Omental fat pad (tissue), 4 donors: ENCODE results near the gene LRSAM1. TPM values are rescaled to one million over a fixed set of nuclear protein-coding genes. Genes with fewer than 3 reads are reported as not detected.

Experiments
- ATAC-seq: fragments of 150-250 bp; one replicate; pipeline ENCODE4 v1.9.1; 2016; ENCODE audit warnings: mild to moderate bottlenecking, moderate library complexity; ENCODE audit not compliant: low FRiP score
- DNase-seq: peaks from one replicate; pipeline ENCODE4 v3.0.0-alpha.2; 2019; ENCODE audit warnings: low spot score
- total RNA-seq, 4 donors: library from RNA; depleted of rRNA; stranded (reverse); fragments of >200 nt; gene quantifications; one replicate each; pipeline ENCODE4 v1.1.0, GENCODE V29; 2016
- TF ChIP-seq, protein P1 (sequence below), 3 donors: fragments of 450-650 bp; IDR thresholded peaks; one replicate each; pipeline ENCODE4 v1.5.1; 2016 to 2017; ENCODE audit warnings: antibody characterized with exemption in 3 of 3, mild to moderate bottlenecking in 3 of 3, moderate library complexity in 2 of 3

The LRSAM1 gene
- total RNA-seq, 4 donors from 2014 or later, result 8.3 to 14.6 (median 10.8) TPM

DNA sequence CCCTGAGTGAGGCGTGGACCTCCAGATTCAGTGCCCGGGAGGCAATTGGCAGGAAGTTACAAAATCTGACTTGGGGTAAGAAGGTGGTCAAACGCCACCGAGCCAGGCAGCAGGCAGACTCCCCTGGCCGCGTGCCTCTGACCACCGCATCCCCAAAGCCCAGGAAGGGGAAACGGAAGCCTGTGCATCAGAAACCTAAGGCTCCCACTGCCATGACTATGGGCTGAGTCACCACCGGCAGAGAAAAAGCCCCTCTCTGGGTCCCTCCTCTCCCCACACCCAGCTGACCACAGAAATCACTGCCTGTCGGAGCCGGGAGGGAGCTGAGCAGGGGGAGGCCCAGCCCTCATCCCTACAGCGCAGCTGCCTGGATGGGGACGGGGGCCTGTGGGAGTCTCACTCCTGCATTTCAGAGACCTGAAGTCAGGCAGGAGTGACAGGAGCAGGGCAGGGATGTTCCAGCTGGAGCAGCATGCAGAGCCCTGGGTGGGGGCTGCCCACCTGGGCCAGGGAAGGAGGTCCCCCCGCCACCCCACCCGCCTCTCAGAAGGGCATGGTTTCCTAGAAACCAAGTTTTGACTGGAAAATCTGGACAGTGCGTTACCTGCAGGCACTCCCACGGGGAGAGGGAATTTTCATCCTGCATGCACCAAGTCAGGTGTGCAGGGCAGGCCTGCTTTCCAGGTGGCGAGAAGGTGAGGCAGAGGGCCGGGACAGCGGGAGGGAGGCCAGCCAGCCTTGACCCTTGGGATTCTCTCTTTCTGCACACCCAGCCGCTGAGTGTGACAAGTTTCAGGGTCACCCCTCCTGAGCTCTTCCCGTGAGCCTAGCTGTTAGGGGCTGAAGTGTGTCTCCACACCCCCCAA lies 68.2 kb downstream of the LRSAM1 start:
- TF ChIP-seq, protein P1, sequence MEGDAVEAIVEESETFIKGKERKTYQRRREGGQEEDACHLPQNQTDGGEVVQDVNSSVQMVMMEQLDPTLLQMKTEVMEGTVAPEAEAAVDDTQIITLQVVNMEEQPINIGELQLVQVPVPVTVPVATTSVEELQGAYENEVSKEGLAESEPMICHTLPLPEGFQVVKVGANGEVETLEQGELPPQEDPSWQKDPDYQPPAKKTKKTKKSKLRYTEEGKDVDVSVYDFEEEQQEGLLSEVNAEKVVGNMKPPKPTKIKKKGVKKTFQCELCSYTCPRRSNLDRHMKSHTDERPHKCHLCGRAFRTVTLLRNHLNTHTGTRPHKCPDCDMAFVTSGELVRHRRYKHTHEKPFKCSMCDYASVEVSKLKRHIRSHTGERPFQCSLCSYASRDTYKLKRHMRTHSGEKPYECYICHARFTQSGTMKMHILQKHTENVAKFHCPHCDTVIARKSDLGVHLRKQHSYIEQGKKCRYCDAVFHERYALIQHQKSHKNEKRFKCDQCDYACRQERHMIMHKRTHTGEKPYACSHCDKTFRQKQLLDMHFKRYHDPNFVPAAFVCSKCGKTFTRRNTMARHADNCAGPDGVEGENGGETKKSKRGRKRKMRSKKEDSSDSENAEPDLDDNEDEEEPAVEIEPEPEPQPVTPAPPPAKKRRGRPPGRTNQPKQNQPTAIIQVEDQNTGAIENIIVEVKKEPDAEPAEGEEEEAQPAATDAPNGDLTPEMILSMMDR (IDR thresholded peaks at IDR 0.05), result no peak
- ATAC-seq, result peak; percentile 71
- peak; percentile 54 for DNase-seq

DNA sequence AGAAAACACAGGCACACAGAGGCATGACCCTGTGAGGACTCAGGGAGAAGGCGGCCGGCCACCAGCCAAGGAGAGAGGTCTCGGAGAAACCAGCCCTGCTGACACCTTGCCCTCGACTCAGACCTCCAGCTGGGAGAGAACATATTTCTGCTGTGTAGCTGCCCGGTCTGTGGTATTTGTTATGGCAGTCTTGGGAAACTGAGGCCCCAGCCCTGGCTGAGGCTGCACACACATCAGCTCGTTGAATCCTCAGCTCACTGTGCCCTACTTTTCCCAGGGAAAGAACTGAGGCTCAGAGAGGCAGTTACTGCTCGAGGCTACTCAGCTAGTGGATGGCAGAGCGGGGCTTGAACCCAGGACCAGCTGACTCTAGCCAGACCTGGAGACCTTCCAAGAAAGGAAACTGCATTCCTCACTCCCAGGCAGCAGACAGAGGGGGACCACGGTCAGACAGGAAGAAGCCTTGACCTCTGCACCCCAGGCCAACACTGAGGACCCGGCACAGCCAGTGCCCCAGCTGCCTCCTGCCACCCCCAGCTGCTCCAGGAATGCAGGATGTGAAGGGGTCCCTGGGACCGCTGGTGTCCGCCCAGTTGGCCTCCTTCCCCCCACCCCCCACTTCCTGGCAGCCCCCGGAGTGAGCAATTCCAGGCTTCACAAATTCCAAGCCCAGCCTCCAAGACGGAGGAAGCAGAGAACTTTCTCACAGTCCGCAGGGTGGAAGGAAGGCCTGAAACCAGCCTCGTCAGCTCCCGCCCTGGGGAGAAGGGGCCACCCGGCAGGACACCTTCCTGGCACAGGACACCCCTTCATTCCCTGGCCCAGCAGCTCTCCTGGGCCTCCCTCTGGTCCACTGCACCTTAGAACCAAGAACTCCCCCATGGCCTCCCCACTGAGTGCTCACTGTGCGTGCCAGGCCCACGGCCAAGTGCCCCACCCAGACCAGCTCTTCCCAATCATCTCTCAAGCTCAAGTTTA lies 69.9 kb downstream of the LRSAM1 start:
- ATAC-seq (peak; percentile 30), DNase-seq (no peak)

DNA sequence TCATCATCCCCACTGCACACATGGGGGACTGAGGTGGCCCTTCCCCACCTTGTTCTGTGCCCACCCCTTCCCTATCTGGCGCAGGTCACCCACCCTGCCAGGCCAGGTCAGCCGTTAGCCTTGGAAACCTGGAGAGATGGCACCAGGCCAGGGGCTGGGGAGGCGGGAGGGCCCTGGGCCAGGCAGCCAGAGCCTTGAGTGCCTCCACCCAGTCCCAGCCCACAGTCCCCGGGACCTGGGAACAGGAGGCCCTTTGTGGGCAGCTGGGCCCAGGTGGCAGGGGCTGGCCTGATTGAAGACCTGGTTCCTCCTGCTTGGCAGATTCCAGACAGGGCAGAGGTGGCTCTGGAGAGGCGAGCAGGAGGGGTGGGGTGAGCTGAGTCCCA lies 70.6 kb downstream of the LRSAM1 start:
- no peak for DNase-seq
- ATAC-seq, result peak; percentile 15

More for the DNA sequence above, 69.9 kb downstream of the LRSAM1 start:
- TF ChIP-seq, protein P1 (IDR thresholded peaks at IDR 0.05), result no peak

DNA sequence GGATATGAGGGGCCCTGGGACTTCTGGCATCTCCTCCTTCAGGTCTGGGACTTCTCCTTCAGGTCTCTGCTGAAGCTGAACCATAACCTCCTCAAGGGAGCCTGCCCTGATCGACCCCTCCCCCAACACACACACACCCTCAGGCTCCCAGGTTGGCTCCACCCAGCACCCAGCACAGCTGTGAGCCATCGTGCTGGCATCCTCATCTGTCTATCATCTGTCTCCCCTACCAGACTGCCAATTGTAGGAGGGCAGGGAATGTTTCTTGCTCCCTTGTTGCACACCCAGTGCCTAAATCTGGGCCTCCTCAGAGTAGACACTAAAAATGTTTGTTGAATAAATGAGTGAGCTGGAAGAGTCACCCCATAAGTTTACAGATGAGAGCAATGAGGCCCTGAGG lies 71.4 kb downstream of the LRSAM1 start:
- TF ChIP-seq, protein P1 (IDR thresholded peaks at IDR 0.05), result no peak
- DNase-seq, result no peak
- ATAC-seq, result peak; percentile 19

More for the DNA sequence above, 70.6 kb downstream of the LRSAM1 start:
- TF ChIP-seq, protein P1 (IDR thresholded peaks at IDR 0.05), result no peak

DNA sequence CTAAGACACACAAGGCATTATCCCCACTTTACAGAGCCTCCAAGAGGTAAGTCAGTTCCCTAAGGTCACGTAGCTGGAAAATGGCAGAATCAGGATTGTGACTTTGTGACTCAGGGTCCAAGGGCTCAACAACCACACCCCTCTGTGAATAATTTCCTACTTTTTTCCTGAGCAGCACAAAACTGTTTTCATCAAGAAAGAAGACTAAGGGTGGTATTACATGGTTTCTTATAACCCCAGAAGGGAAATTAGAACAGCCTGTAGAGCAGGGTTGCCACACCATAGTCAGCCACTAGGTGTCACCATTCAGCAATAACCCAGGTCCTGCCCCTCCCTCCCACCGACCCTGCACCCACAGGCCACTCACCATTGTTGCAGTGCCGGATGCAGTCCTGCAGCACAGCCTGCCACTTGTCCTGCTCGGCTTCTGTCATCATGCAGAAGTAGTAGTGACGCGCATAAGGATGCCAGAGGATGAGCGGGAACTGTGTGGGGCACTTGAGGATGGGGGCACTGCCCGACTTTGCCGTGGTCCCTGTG lies 72.1 kb downstream of the LRSAM1 start:
- DNase-seq (no peak), ATAC-seq (no peak)
- TF ChIP-seq, protein P1 (IDR thresholded peaks at IDR 0.05), result no peak

DNA sequence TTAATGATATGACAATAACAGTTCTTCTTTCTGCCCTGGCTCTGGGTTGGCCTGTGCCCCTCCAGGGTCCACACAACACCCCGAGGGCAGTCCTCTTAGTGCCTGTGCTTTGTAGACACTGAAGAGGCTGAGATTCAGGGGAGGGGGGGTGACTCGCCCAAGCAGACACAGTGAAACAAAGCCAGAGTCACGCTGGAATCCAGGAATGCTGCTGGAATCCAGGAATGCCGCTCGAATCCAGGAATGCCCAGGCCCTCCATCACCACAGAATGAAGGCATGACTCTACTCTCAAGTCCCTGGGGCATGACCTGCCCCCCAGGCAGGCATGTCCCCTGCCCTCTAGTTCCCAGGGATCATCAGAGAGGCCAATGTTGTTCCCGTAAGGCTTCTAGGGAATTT lies 73.1 kb downstream of the LRSAM1 start:
- DNase-seq, result no peak
- no peak for ATAC-seq
- TF ChIP-seq, protein P1 (IDR thresholded peaks at IDR 0.05), result no peak
